ENCODE measurements around the gene MRPS22.
A peak's percentile ranks its signal among the peaks of the same experiment; 100 is the strongest.
"Not testable (repeated sequence)": the region's sequence is repeated elsewhere in the genome, so short reads cannot be mapped to it uniquely, and the experiment has no call there.

The MRPS22 gene

GRCh38 chr3:139388077-139388476 is 44.3 kb downstream of the MRPS22 start:
- intact Hi-C loops (cut with DNase I) = no loop called here
- DNase-seq = no peak

DNA sequence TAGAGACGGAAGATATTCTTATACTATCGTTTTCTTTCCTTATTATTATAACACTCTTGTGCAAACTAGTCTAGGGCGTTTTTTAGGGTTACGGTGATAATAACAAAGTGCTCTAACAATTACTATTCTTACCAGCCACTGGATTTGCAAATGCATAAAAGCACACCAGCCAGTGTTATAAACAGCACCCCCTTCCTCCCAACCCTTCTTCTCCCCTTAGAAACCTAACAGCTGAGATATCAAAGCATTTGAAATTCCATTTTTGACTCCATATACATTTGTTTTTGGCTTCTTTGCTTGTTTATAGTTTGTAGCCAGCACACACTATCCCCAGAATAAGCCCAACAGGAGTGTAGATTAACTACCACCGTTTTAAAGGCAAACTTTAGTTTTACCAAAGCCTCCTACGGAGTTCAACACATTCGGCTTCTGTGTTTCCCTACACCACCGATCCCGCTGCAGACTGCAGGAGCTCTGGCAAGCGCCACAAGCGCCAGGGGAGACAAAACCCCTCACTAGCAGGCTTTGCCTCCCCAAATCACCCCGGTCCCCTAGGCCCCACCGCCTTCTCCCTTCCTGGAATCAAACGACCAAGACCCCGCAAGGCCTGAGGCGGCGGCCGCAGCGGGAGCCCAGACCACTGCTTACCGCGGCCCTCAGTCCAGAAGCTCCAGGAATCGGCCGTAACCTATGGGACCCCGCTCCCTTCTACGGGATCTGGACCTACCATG is 45.2 kb downstream of the MRPS22 start:
- intact Hi-C loops (cut with DNase I) = no loop called here
- DNase-seq = peak in 3 of 10 donors; percentile 7 to 26 (median 16)

GRCh38 chr3:139389552-139390368 is 45.9 kb downstream of the MRPS22 start, which contains the start of gene COPB2:
TSS of gene COPB2 (minus strand) at chr3:139389647. CDS start at chr3:139389550, 97 bp downstream.
- DNase-seq = peak; percentile 98 to 100 (median 99)
- intact Hi-C loops (cut with DNase I) = no loop called here

GRCh38 chr3:139394116-139394515 is 50.3 kb downstream of the MRPS22 start:
- DNase-seq = no peak
- intact Hi-C loops (cut with DNase I) = no loop called here

DNA sequence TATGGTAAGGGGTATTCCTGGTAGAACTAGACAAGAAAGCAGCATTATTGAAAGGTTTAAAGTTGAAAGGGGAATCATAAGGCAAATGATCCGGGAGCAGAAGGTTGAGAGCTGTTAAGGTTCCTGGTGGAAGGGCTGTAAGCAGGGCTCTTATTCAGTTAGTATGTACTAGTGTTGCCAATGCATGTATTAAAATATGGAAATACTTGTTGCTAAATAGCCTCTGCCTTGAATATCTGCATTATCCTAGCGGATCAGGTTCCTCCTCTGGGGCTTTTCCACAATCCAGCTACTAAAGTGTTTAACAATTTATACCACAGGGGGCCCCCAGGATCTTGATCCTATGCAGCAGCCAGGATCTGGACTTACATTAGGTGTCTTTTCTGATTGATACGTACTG is 52.9 kb downstream of the MRPS22 start:
- intact Hi-C loops (cut with DNase I) = no loop called here

GRCh38 chr3:139401155-139401554 is 57.3 kb downstream of the MRPS22 start:
- intact Hi-C loops (cut with DNase I); DNase-seq: not testable (repeated sequence)

More for the DNA sequence above, 52.9 kb downstream of the MRPS22 start:
- no peak for DNase-seq
